Gastrocnemius medialis (tissue), 4 donors: ENCODE measurements around the gene ASMTL. TPM values are rescaled to one million over a fixed set of nuclear protein-coding genes. Genes with fewer than 3 reads are reported as not detected.
A peak's percentile ranks its signal among the peaks of the same experiment; 100 is the strongest.

Experiments
- ATAC-seq, 2 donors: fragments of 150-250 bp; one replicate each; pipeline ENCODE4 v1.9.1; 2016
- DNase-seq, 2 donors: peaks; one replicate each; pipeline ENCODE4 v3.0.0-alpha.2; 2019
- H3K27ac ChIP-seq, 4 donors: fragments of 200-600 bp; sonication (generic); 1 replicate in 1 of 4; 2 replicates in 3 of 4; pipeline ENCODE4 v1.5.1; 2016 to 2018; ENCODE audit warnings: mild to moderate bottlenecking in 2 of 4, moderate library complexity in 1 of 4
- H3K27me3 ChIP-seq, 3 donors: fragments of 200-600 bp; sonication (generic) in 2 of 3; 1 replicate in 1 of 3; 2 replicates in 2 of 3; pipeline versions ENCODE4 v1.5.1 to v1.6.0; 2016 to 2019; ENCODE audit warnings: mild to moderate bottlenecking in 1 of 3, moderate library complexity in 1 of 3
- H3K36me3 ChIP-seq, 2 donors: fragments of 200-600 bp; sonication (generic) in 1 of 2; one replicate each; pipeline ENCODE4 v1.5.1; 2017 to 2018
- H3K4me1 ChIP-seq, 2 donors: fragments of 200-600 bp; sonication (generic) in 1 of 2; one replicate each; pipeline ENCODE4 v1.5.1; 2016 to 2017; ENCODE audit warnings: mild to moderate bottlenecking in 2 of 2
- H3K4me3 ChIP-seq, 4 donors: fragments of 200-600 bp; sonication (generic) in 3 of 4; 1 replicate in 1 of 4; 2 replicates in 3 of 4; pipeline ENCODE4 v1.5.1; 2016 to 2019; ENCODE audit warnings: mild to moderate bottlenecking in 2 of 4
- H3K9me3 ChIP-seq, 3 donors: fragments of 200-600 bp; sonication (generic) in 2 of 3; 1 replicate in 1 of 3; 2 replicates in 2 of 3; pipeline ENCODE4 v1.5.1; 2016 to 2019
- CTCF ChIP-seq, 5 experiments: fragments of 450-650 bp in 3 of 5; fragments of 200-600 bp in 2 of 5; sonication (generic) in 2 of 5; IDR thresholded peaks in 4 of 5; conservative IDR thresholded peaks in 1 of 5; 1 replicate in 4 of 5; 2 replicates in 1 of 5; pipeline ENCODE4 v1.5.1; 2016 to 2019; ENCODE audit warnings: antibody characterized with exemption in 5 of 5, mild to moderate bottlenecking in 3 of 5, moderate library complexity in 3 of 5
- POLR2A ChIP-seq, 2 donors: fragments of 450-650 bp; IDR thresholded peaks; one replicate each; pipeline ENCODE4 v1.6.1; 2017; ENCODE audit warnings: antibody characterized with exemption in 2 of 2, mild to moderate bottlenecking in 2 of 2, moderate library complexity in 2 of 2
- in situ Hi-C, 4 donors: fragments of 200-750 bp; cut with MboI; loops; one replicate each; pipeline versions ENCODE4 v1.15.0 to v1.8.0; 2017; ENCODE audit warnings: low sequenced_read_pairs in 4 of 4
- intact Hi-C: fragments of 100-400 bp; cut with DNase I; formaldehyde crosslinking; loops from one replicate; pipeline ENCODE4 v1.15.1; 2023; ENCODE audit warnings: low total_unique reads
- total RNA-seq, 4 donors: library from RNA; depleted of rRNA; stranded (reverse); fragments of >200 nt; gene quantifications; one replicate each; pipeline versions ENCODE4 v1.1.0 to v1.2.3, GENCODE V29; 2016

ASMTL gene
- total RNA-seq, 4 donors from 2014 or later = 13.6 to 19.5 (median 13.9) TPM

- DNase-seq = no peak
These were observed 35.5 kb downstream of the ASMTL start for GRCh38 chrX:1416965-1417760.

GRCh38 chrX:1416327-1416784, 36.4 kb downstream of the ASMTL start:
- no peak for DNase-seq

More at GRCh38 chrX:1416965-1417760, 35.5 kb downstream of the ASMTL start:
- intact Hi-C loops (no loop called here), in situ Hi-C loops (no loop called here)
- TF ChIP-seq CTCF (IDR thresholded peaks at IDR 0.05 in 4 of 5, conservative IDR thresholded peaks at IDR 0.05 in 1 of 5) = no peak
- TF ChIP-seq POLR2A (IDR thresholded peaks at IDR 0.05) = no peak
- Histone ChIP-seq H3K4me3 (no peak overlapping the region), H3K27me3 (no peaks in the 10 kb centered on the region), H3K27ac (no peak overlapping the region), H3K9me3 (no peaks in the 10 kb centered on the region), H3K36me3 (peaks cover 0 to 30% of the 10 kb centered on the region in 2 donors), H3K4me1 (no peaks in the 10 kb centered on the region)
- no peak for ATAC-seq

GRCh38 chrX:1412551-1413161, 40.1 kb downstream of the ASMTL start:
- Histone ChIP-seq H3K4me3 (no peak overlapping the region), H3K36me3 (peaks cover 0 to 20% of the 10 kb centered on the region in 2 donors), H3K4me1 (no peaks in the 10 kb centered on the region), H3K9me3 (no peaks in the 10 kb centered on the region), H3K27me3 (no peaks in the 10 kb centered on the region), H3K27ac (no peak overlapping the region)
- ATAC-seq = no peak
- TF ChIP-seq CTCF (IDR thresholded peaks at IDR 0.05 in 4 of 5, conservative IDR thresholded peaks at IDR 0.05 in 1 of 5) (no peak), POLR2A (IDR thresholded peaks at IDR 0.05) (no peak)
- in situ Hi-C loops = no loop called here
- intact Hi-C loops = no loop called here
- peak in 1 of 2 donors; percentile 9 for DNase-seq

More at GRCh38 chrX:1416327-1416784, 36.4 kb downstream of the ASMTL start:
- no peak overlapping the region for H3K27ac ChIP-seq
- no peak for ATAC-seq
- H3K27me3 ChIP-seq = no peaks in the 10 kb centered on the region
- no peak overlapping the region for H3K4me3 ChIP-seq
- intact Hi-C loops (no loop called here), in situ Hi-C loops (no loop called here)
- no peaks in the 10 kb centered on the region for H3K4me1 ChIP-seq
- TF ChIP-seq POLR2A (IDR thresholded peaks at IDR 0.05) (no peak), CTCF (IDR thresholded peaks at IDR 0.05 in 4 of 5, conservative IDR thresholded peaks at IDR 0.05 in 1 of 5) (no peak)
- H3K36me3 ChIP-seq = peaks cover 0 to 30% of the 10 kb centered on the region in 2 donors
- H3K9me3 ChIP-seq = no peaks in the 10 kb centered on the region

- Histone ChIP-seq H3K27me3 (no peaks in the 10 kb centered on the region), H3K27ac (no peak overlapping the region), H3K4me3 (no peak overlapping the region), H3K9me3 (no peaks in the 10 kb centered on the region), H3K4me1 (no peaks in the 10 kb centered on the region), H3K36me3 (peaks cover 0 to 32% of the 10 kb centered on the region in 2 donors)
- intact Hi-C loops (no loop called here), in situ Hi-C loops (no loop called here)
- DNase-seq (no peak), ATAC-seq (peak in 1 of 2 donors; percentile 24)
- TF ChIP-seq POLR2A (IDR thresholded peaks at IDR 0.05) (no peak), CTCF (IDR thresholded peaks at IDR 0.05 in 4 of 5, conservative IDR thresholded peaks at IDR 0.05 in 1 of 5) (no peak)
These were observed 41.4 kb downstream of the ASMTL start for GRCh38 chrX:1411326-1411725.
